ENCODE results near the gene IL17D. TPM values are rescaled to one million over a fixed set of nuclear protein-coding genes. Genes with fewer than 3 reads are reported as not detected.
A peak's percentile ranks its signal among the peaks of the same experiment; 100 is the strongest.
"Not testable (repeated sequence)": the region's sequence is repeated elsewhere in the genome, so short reads cannot be mapped to it uniquely, and the experiment has no call there.

The IL17D gene
- polyA plus RNA-seq, 1 donor = 7.2 TPM

GRCh38 chr13:20718958-20719566, 15.6 kb downstream of the IL17D start:
- no peak for DNase-seq

GRCh38 chr13:20719783-20720182, 16.3 kb downstream of the IL17D start:
- DNase-seq = no peak

- no peak for DNase-seq
Measured at GRCh38 chr13:20720499-20720898, 17.0 kb downstream of the IL17D start.

- no peak for DNase-seq
Measured at GRCh38 chr13:20721058-20721453, 17.6 kb downstream of the IL17D start.

GRCh38 chr13:20721454-20722357, 18.2 kb downstream of the IL17D start:
- DNase-seq = peak; percentile 48

GRCh38 chr13:20727856-20728255, 24.4 kb downstream of the IL17D start:
- no peak for DNase-seq

- no peak for DNase-seq
Measured at GRCh38 chr13:20728579-20729311, 25.2 kb downstream of the IL17D start.

- no peak for DNase-seq
Measured at GRCh38 chr13:20729633-20730585, 26.4 kb downstream of the IL17D start.

- DNase-seq = no peak
Measured at GRCh38 chr13:20738616-20739015, 35.1 kb downstream of the IL17D start.

GRCh38 chr13:20740021-20740420, 36.5 kb downstream of the IL17D start:
- no peak for DNase-seq

- DNase-seq = not testable (repeated sequence)
Measured at GRCh38 chr13:20743830-20744404, 40.4 kb downstream of the IL17D start.

GRCh38 chr13:20749377-20749776, 45.9 kb downstream of the IL17D start:
- DNase-seq = no peak

- no peak for DNase-seq
Measured at GRCh38 chr13:20754009-20754408, 50.5 kb downstream of the IL17D start.

GRCh38 chr13:20760872-20761271, 57.4 kb downstream of the IL17D start:
- DNase-seq = no peak

- no peak for DNase-seq
Measured at GRCh38 chr13:20767309-20767943, 63.9 kb downstream of the IL17D start.

- DNase-seq = no peak
Measured at GRCh38 chr13:20769091-20769490, 65.6 kb downstream of the IL17D start.

- DNase-seq = no peak
Measured at GRCh38 chr13:20769834-20770233, 66.3 kb downstream of the IL17D start.

All from left kidney (tissue), 2 donors.